Measurements from ENCODE around the gene C13orf42.

- TF ChIP-seq CTCF (IDR thresholded peaks at IDR 0.05), result no peak
- TF ChIP-seq POLR2A (IDR thresholded peaks at IDR 0.05), result no peak
Measured at GRCh38 chr13:51036418-51036817, 74.7 kb downstream of the C13orf42 start.
